DMS53 treated with DMSO at 0.1 percent for 48 hours (cell line): ENCODE measurements around the gene GPATCH4.
"Not testable (repeated sequence)": the region's sequence is repeated elsewhere in the genome, so short reads cannot be mapped to it uniquely, and the experiment has no call there.

ENCODE experiments used
- DNase-seq: peaks from one replicate; lab custom pipeline; 2025; ENCODE audit not compliant: unreplicated experiment; lab: John Stamatoyannopoulos, UW

The GPATCH4 gene

GRCh38 chr1:156581661-156582387, 19.5 kb downstream of the GPATCH4 start:
- DNase-seq, result no peak

- DNase-seq, result no peak
Measured at GRCh38 chr1:156579472-156579871, 21.8 kb downstream of the GPATCH4 start, which contains the start of gene TTC24. Gene TTC24, plus strand, starts transcription at chr1:156579723. Its CDS starts 1,642 bp downstream, at chr1:156581365.

GRCh38 chr1:156578055-156578454, 23.2 kb downstream of the GPATCH4 start:
- no peak for DNase-seq

GRCh38 chr1:156577550-156577949, 23.7 kb downstream of the GPATCH4 start:
- peak; percentile 28 for DNase-seq

GRCh38 chr1:156574039-156574633, 27.1 kb downstream of the GPATCH4 start:
- no peak for DNase-seq

- DNase-seq, result no peak
Measured at GRCh38 chr1:156572663-156573018, 28.6 kb downstream of the GPATCH4 start.

- DNase-seq, result peak; percentile 73
Measured at GRCh38 chr1:156571919-156572662, 29.2 kb downstream of the GPATCH4 start, which contains the start of gene IQGAP3. Gene IQGAP3, minus strand, starts transcription at chr1:156572565. Its CDS starts 36 bp downstream, at chr1:156572529.

GRCh38 chr1:156571261-156571852, 29.9 kb downstream of the GPATCH4 start:
- DNase-seq, result no peak

GRCh38 chr1:156566436-156566835, 34.8 kb downstream of the GPATCH4 start:
- no peak for DNase-seq

GRCh38 chr1:156565519-156565918, 35.8 kb downstream of the GPATCH4 start:
- DNase-seq, result no peak

- DNase-seq, result no peak
Measured at GRCh38 chr1:156560585-156561163, 40.6 kb downstream of the GPATCH4 start.

GRCh38 chr1:156559797-156560385, 41.4 kb downstream of the GPATCH4 start:
- no peak for DNase-seq

- DNase-seq, result no peak
Measured at GRCh38 chr1:156559086-156559796, 42.0 kb downstream of the GPATCH4 start.

- no peak for DNase-seq
Measured at GRCh38 chr1:156556354-156556753, 44.9 kb downstream of the GPATCH4 start.

- DNase-seq, result no peak
Measured at GRCh38 chr1:156555715-156556114, 45.6 kb downstream of the GPATCH4 start.

GRCh38 chr1:156554971-156555370, 46.3 kb downstream of the GPATCH4 start:
- no peak for DNase-seq

GRCh38 chr1:156553860-156554485, 47.3 kb downstream of the GPATCH4 start:
- no peak for DNase-seq

- DNase-seq, result not testable (repeated sequence)
Measured at GRCh38 chr1:156552937-156553336, 48.3 kb downstream of the GPATCH4 start.

- no peak for DNase-seq
Measured at GRCh38 chr1:156552518-156552917, 48.8 kb downstream of the GPATCH4 start.

GRCh38 chr1:156551869-156552268, 49.4 kb downstream of the GPATCH4 start:
- no peak for DNase-seq
